H1 (cell line): ENCODE data around the gene PPP1R12C. TPM values are rescaled to one million over a fixed set of nuclear protein-coding genes. Genes with fewer than 3 reads are reported as not detected.

Experiments
- CTCF ChIA-PET: fragments of 300-600 bp; sonication (Branson Sonifier 250); formaldehyde crosslinking; loops from one replicate; lab custom pipeline; 2021; ENCODE audit not compliant: partially characterized antibody; lab: Charles Lee
- POLR2A ChIA-PET: fragments of 300-600 bp; sonication (Branson Sonifier 250); formaldehyde crosslinking; loops from one replicate; lab custom pipeline; 2021; ENCODE audit warnings: inconsistent platforms; ENCODE audit not compliant: partially characterized antibody; lab: Charles Lee
- DNase-seq, 2 experiments: peaks; one replicate each; pipeline versions ENCODE4 v3.0.0 to v3.0.0-alpha.2; 2010 to 2022; ENCODE audit warnings: low spot score in 2 of 2, low read depth in 1 of 2, mixed read lengths in 1 of 2
- FAIRE-seq: peaks from 2 replicates; lab custom pipeline; 2011; peaks lifted over from hg19 to GRCh38; lab: Jason Lieb, UNC
- H2AFZ ChIP-seq: 2 replicates; pipeline ENCODE4 v1.8.1; 2012; ENCODE audit warnings: low read length, inconsistent platforms
- H2AK5ac ChIP-seq: 2 replicates; pipeline ENCODE4 v1.6.1; 2013; ENCODE audit warnings: low read depth, low read length
- H2BK120ac ChIP-seq: replicated peaks from 2 replicates; pipeline ENCODE3; 2013; ENCODE audit warnings: low read depth, low read length, inconsistent platforms
- H2BK12ac ChIP-seq: 2 replicates; pipeline ENCODE4 v1.6.1; 2013; ENCODE audit warnings: low read depth, low read length
- H2BK15ac ChIP-seq: 2 replicates; pipeline ENCODE4 v1.6.1; 2013; ENCODE audit warnings: low read length
- H2BK20ac ChIP-seq: 2 replicates; pipeline ENCODE4 v1.6.1; 2013; ENCODE audit warnings: low read length
- H2BK5ac ChIP-seq: 2 replicates; pipeline ENCODE4 v1.6.1; 2013; ENCODE audit warnings: low read depth, low read length
- H3K14ac ChIP-seq: 2 replicates; pipeline ENCODE4 v1.6.1; 2013; ENCODE audit warnings: inconsistent platforms; ENCODE audit not compliant: insufficient read length
- H3K18ac ChIP-seq: 2 replicates; pipeline ENCODE4 v1.6.1; 2013; ENCODE audit warnings: low read length; ENCODE audit errors: extremely low read depth
- H3K23ac ChIP-seq: 2 replicates; pipeline ENCODE4 v1.6.1; 2013; ENCODE audit warnings: inconsistent platforms; ENCODE audit not compliant: insufficient read length
- H3K23me2 ChIP-seq: 2 replicates; pipeline ENCODE4 v1.6.1; 2013; ENCODE audit warnings: low read depth, low read length
- H3K27ac ChIP-seq: 2 replicates; pipeline ENCODE4 v1.6.1; 2011; ENCODE audit warnings: low read depth, low read length, inconsistent platforms
- H3K27me3 ChIP-seq, 4 experiments: replicated peaks in 1 of 4; 1 replicate in 1 of 4; 2 replicates in 3 of 4; pipeline versions ENCODE4 v1.6.1 to v1.8.1; 2011 to 2013; ENCODE audit warnings: low read length in 3 of 4, mild to moderate bottlenecking in 3 of 4, inconsistent platforms in 2 of 4, mixed read lengths in 2 of 4, moderate library complexity in 1 of 4; ENCODE audit not compliant: control insufficient read depth in 3 of 4, insufficient read depth in 3 of 4; ENCODE audit errors: extremely low read depth in 1 of 4
- H3K36me3 ChIP-seq, 4 experiments: 2 replicates each; pipeline versions ENCODE4 v1.6.1 to v1.8.1; 2011 to 2013; ENCODE audit warnings: mild to moderate bottlenecking in 4 of 4, low read length in 3 of 4, moderate library complexity in 2 of 4, control low read depth in 1 of 4, inconsistent platforms in 1 of 4; ENCODE audit not compliant: insufficient read depth in 4 of 4, control insufficient read depth in 2 of 4
- H3K4ac ChIP-seq: replicated peaks from 2 replicates; pipeline ENCODE3; 2013; ENCODE audit warnings: low read length, low read depth, mixed read lengths, inconsistent platforms; ENCODE audit not compliant: insufficient read length
- H3K4me1 ChIP-seq, 4 experiments: replicated peaks in 1 of 4; 1 replicate in 1 of 4; 2 replicates in 3 of 4; pipeline versions ENCODE4 v1.6.1 to v1.8.1; 2011 to 2013; ENCODE audit warnings: low read length in 3 of 4, inconsistent platforms in 2 of 4, mixed read lengths in 1 of 4; ENCODE audit not compliant: insufficient read depth in 4 of 4, control insufficient read depth in 3 of 4
- H3K4me2 ChIP-seq, 2 experiments: 2 replicates each; pipeline versions ENCODE4 v1.6.1 to v1.8.1; 2011 to 2013; ENCODE audit warnings: low read depth in 2 of 2, low read length in 2 of 2, control low read depth in 1 of 2, inconsistent platforms in 1 of 2, mild to moderate bottlenecking in 1 of 2; ENCODE audit not compliant: insufficient read depth in 1 of 2
- H3K4me3 ChIP-seq, 4 experiments: fragments of 200-600, 300-600 bp in 1 of 4; sonication (generic), shearing (Covaris generic), sonication (Bioruptor Twin) in 1 of 4; 2 replicates each; pipeline versions ENCODE4 v1.5.1 to v1.8.1; 2011 to 2016; ENCODE audit warnings: low read length in 4 of 4, low read depth in 3 of 4, control low read depth in 2 of 4, inconsistent platforms in 2 of 4, mild to moderate bottlenecking in 2 of 4, mixed read lengths in 1 of 4, moderate library complexity in 1 of 4; ENCODE audit not compliant: insufficient read depth in 2 of 4; ENCODE audit errors: extremely low read depth in 1 of 4
- H3K56ac ChIP-seq: replicated peaks from 2 replicates; pipeline ENCODE3; 2013; ENCODE audit warnings: low read depth, mild to moderate bottlenecking, mixed read lengths, low read length, inconsistent platforms; ENCODE audit not compliant: insufficient read length
- H3K79me1 ChIP-seq: 2 replicates; pipeline ENCODE4 v1.6.1; 2013; ENCODE audit warnings: low read depth, low read length, control low read depth
- H3K79me2 ChIP-seq, 2 experiments: 2 replicates each; pipeline versions ENCODE4 v1.6.1 to v1.8.1; 2012 to 2013; ENCODE audit warnings: low read length in 2 of 2, mild to moderate bottlenecking in 2 of 2, inconsistent platforms in 1 of 2; ENCODE audit not compliant: insufficient read depth in 2 of 2, control insufficient read depth in 1 of 2
- H3K9ac ChIP-seq, 4 experiments: replicated peaks in 1 of 4; 1 replicate in 1 of 4; 2 replicates in 3 of 4; pipeline versions ENCODE4 v1.6.1 to v1.8.1; 2011 to 2013; ENCODE audit warnings: low read depth in 3 of 4, low read length in 3 of 4, control low read depth in 2 of 4, mild to moderate bottlenecking in 2 of 4, moderate library complexity in 2 of 4, inconsistent platforms in 1 of 4; ENCODE audit errors: extremely low read depth in 1 of 4
- H3K9me3 ChIP-seq, 2 experiments: 2 replicates each; pipeline versions ENCODE4 v1.6.1 to v1.8.1; 2012 to 2013; ENCODE audit warnings: mild to moderate bottlenecking in 2 of 2, moderate library complexity in 2 of 2, control low read depth in 1 of 2, inconsistent platforms in 1 of 2, low read depth in 1 of 2, low read length in 1 of 2, mixed read lengths in 1 of 2; ENCODE audit not compliant: insufficient read depth in 2 of 2
- H4K20me1 ChIP-seq, 2 experiments: replicated peaks in 1 of 2; 2 replicates each; pipeline versions ENCODE3 to v1.8.1; 2011 to 2013; ENCODE audit warnings: inconsistent platforms in 2 of 2, low read length in 2 of 2, mild to moderate bottlenecking in 1 of 2; ENCODE audit not compliant: insufficient read depth in 2 of 2, control insufficient read depth in 1 of 2
- H4K5ac ChIP-seq: 2 replicates; pipeline ENCODE4 v1.6.1; 2013; ENCODE audit warnings: low read length, low read depth, mixed read lengths, inconsistent platforms; ENCODE audit not compliant: insufficient read length
- H4K8ac ChIP-seq: 2 replicates; pipeline ENCODE4 v1.8.0; 2013; ENCODE audit warnings: mild to moderate bottlenecking, moderate library complexity, low read length, inconsistent platforms; ENCODE audit not compliant: insufficient read depth; ENCODE audit errors: extremely low read depth
- H4K91ac ChIP-seq: replicated peaks from 2 replicates; pipeline ENCODE3; 2013; ENCODE audit warnings: low read length, mixed read lengths, inconsistent platforms; ENCODE audit not compliant: insufficient read length
- ASH2L ChIP-seq: fragments of 200-600, 300-600 bp; sonication (generic); IDR thresholded peaks from one replicate; pipeline ENCODE4 v1.7.1; 2017; ENCODE audit warnings: low read length
- BACH1 ChIP-seq: IDR thresholded peaks from 2 replicates; pipeline ENCODE4 v1.6.1; 2012; ENCODE audit warnings: low read length, improper control_type of control experiment
- CBX5 ChIP-seq: fragments of 300-800, 300-1000 bp; sonication (generic); IDR thresholded peaks from 2 replicates; pipeline ENCODE4 v1.7.1; 2016; ENCODE audit warnings: antibody characterized with exemption, low read length, low read depth
- GTF2F1 ChIP-seq: IDR thresholded peaks from 2 replicates; pipeline ENCODE4 v1.6.1; 2012; ENCODE audit warnings: low read depth, low read length, improper control_type of control experiment, borderline replicate concordance
- JUN ChIP-seq: IDR thresholded peaks from 2 replicates; pipeline ENCODE4 v1.6.1; 2011; ENCODE audit warnings: low read depth, mild to moderate bottlenecking, improper control_type of control experiment, low read length
- POU5F1 ChIP-seq: IDR thresholded peaks from 2 replicates; pipeline ENCODE4 v1.6.1; 2011; ENCODE audit warnings: low read depth, mild to moderate bottlenecking, low read length, moderate library complexity
- RXRA ChIP-seq: IDR thresholded peaks from 2 replicates; pipeline ENCODE4 v1.6.1; 2011; ENCODE audit warnings: low read depth, mild to moderate bottlenecking, low read length, moderate library complexity; ENCODE audit not compliant: insufficient read depth
- SAP30 ChIP-seq: fragments of 300-600 bp; sonication (generic); IDR thresholded peaks from 2 replicates; pipeline ENCODE4 v1.7.1; 2012; ENCODE audit warnings: low read length, moderate library complexity, mild to moderate bottlenecking, inconsistent platforms; ENCODE audit not compliant: insufficient read depth, insufficient replicate concordance
- SIN3A ChIP-seq, 2 experiments: IDR thresholded peaks in 1 of 2; conservative IDR thresholded peaks in 1 of 2; 2 replicates each; pipeline ENCODE4 v1.6.1; 2011 to 2012; ENCODE audit warnings: low read length in 2 of 2, improper control_type of control experiment in 1 of 2, low read depth in 1 of 2, mild to moderate bottlenecking in 1 of 2
- SIRT6 ChIP-seq: IDR thresholded peaks from one replicate; pipeline ENCODE4 v1.7.1; 2012; ENCODE audit warnings: low read length, inconsistent platforms
- TAF1 ChIP-seq: IDR thresholded peaks from 2 replicates; pipeline ENCODE4 v1.6.1; 2011; ENCODE audit warnings: mild to moderate bottlenecking, low read depth, low read length
- ZNF274 ChIP-seq: IDR thresholded peaks from 2 replicates; pipeline ENCODE4 v1.7.0; 2012; ENCODE audit warnings: low read length, borderline replicate concordance; ENCODE audit errors: extremely low read depth
- whole genome bisulfite sequencing, 2 experiments: shearing (Covaris generic) in 1 of 2; methylation state at CpG; one replicate each; pipeline versions ENCODE4 v1.1.6 to v1.1.7; 2013 to 2015; ENCODE audit warnings: low lambda C conversion rate in 2 of 2, mixed read lengths in 2 of 2, inconsistent platforms in 1 of 2, low coverage in 1 of 2, missing lambda C conversion rate in 1 of 2; ENCODE audit not compliant: insufficient replicate concordance in 2 of 2, insufficient coverage in 1 of 2, insufficient read length in 1 of 2; ENCODE audit errors: extremely low coverage in 1 of 2, missing lambda C conversion rate in 1 of 2; 5-methylcytosine and 5-hydroxymethylcytosine counted together
- polyA plus RNA-seq, 7 experiments: library from polyadenylated mRNA; depleted of rRNA in 3 of 7; stranded (reverse) in 5 of 7; unstranded in 2 of 7; fragments of >200 nt in 5 of 7; fragments of 200-250 nt in 2 of 7; gene quantifications; 1 replicate in 5 of 7; 2 replicates in 1 of 7; 4 replicates in 1 of 7; pipeline versions ENCODE4 v1.2.1 to v1.2.3, GENCODE V29; 2011 to 2013; ENCODE audit warnings: missing spikeins in 2 of 7, mixed read lengths in 2 of 7
- total RNA-seq: library from RNA; stranded (reverse); fragmentation: NEBNext Ultra II Directional; extraction: Animal tissue kit (Norgen Biotek cat#: 25700); gene quantifications from 2 replicates; pipeline ENCODE4 v1.2.1, GENCODE V29; 2021

The PPP1R12C gene
- total and polyA plus RNA-seq, 2 of the 8 experiments (the other 6 are each of a cell fraction or from before 2014, with no cell fraction given): 31.7 to 71.5 TPM

DNA sequence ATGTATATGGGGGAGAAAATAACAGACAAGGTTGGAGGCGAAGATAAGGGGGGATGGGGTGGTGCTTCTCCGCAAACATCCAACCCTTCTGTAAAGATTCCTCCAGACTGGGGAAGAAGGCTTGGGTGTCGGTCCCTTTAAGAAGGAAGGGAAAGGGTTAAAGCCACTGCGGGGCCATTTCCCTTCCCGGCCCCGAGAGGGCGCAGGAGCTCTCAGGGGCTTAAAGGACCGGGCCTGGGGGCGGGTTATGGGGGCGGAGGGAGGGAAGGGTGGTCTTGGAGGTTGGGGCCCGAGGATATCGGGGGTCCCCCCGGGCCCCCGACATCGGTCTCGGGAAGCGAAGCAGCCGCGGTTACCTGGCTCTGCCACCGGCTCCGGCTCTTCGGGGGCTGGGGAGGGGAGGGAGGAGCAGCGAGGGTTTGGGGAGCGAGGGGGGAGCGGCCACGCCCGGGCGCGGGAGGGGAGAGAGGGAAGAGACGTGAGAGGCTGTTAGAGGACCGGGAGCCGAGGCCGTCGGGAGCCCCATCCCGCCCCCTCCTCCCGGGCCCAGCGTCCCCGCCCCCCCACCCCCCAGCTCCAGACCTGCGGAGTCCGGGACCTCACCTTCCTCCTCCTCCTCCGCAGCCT lies 28.8 kb upstream of the PPP1R12C start:
- H3K27me3 ChIP-seq: no peaks in the 10 kb centered on the region
- peak overlapping the region; percentile 87; the same call in 1 of the 2 replicates for H2BK5ac ChIP-seq
- H2BK15ac ChIP-seq: no peak overlapping the region
- no peak overlapping the region; the same call in 1 of the 2 replicates for H4K8ac ChIP-seq
- H4K5ac ChIP-seq: peak overlapping the region; percentile 91
- no peaks in the 10 kb centered on the region for H4K20me1 ChIP-seq
- POLR2A ChIA-PET: interaction anchor here (0.5 to 2.9 kb wide), 22 partner anchors 10 to 453 kb away, joined by 3 to 19 read pairs (median 4); partner anchors contain the start of genes FIZ1, HSPBP1, PPP1R12C and PPP6R1
- H3K14ac ChIP-seq: no peak overlapping the region
- H3K56ac ChIP-seq: no peak overlapping the region
- H3K4ac ChIP-seq: peak overlapping the region; percentile 66
- H2BK20ac ChIP-seq: no peak overlapping the region
- H3K23me2 ChIP-seq: peaks cover 7% of the 10 kb centered on the region; the same call in 1 of the 2 replicates
- H3K36me3 ChIP-seq: peaks cover 0 to 5% (median 0%) of the 10 kb centered on the region in 4 experiments; a peak in 1 of 8 replicates
- H2BK12ac ChIP-seq: peak overlapping the region; percentile 60; the same call in 1 of the 2 replicates
- FAIRE-seq (peak; percentile 36), DNase-seq (peak in 1 of 2 experiments; percentile 80)
- H3K4me1 ChIP-seq: peaks cover 6 to 24% (median 13%) of the 10 kb centered on the region in 4 experiments
- no peak overlapping the region for H2AFZ ChIP-seq
- H2AK5ac ChIP-seq: no peak overlapping the region
- no peaks in the 10 kb centered on the region for H3K79me2 ChIP-seq
- 25% methylated on average over 2 of the region's 41 CpGs; no CpG with 5 or more reads in 1 of the 2 experiments for WGBS, 2 experiments
- peak overlapping the region; percentile 71; the same call in 1 of the 2 replicates for H3K18ac ChIP-seq
- H3K9ac ChIP-seq: peak overlapping the region in 1 of 4 experiments; percentile 38; a peak in 1 of 7 replicates
- H3K9me3 ChIP-seq: no peaks in the 10 kb centered on the region
- peak overlapping the region; percentile 98 for H4K91ac ChIP-seq
- H2BK120ac ChIP-seq: no peak overlapping the region
- CTCF ChIA-PET: interaction anchor here (0.6 to 3.4 kb wide), 19 partner anchors 10 to 486 kb away, joined by 3 to 40 read pairs (median 4); partner anchors contain the start of genes DNAAF3, GARIN5B, PPP1R12C and TNNI3
- H3K79me1 ChIP-seq: no peaks in the 10 kb centered on the region
- H3K23ac ChIP-seq: no peak overlapping the region
- H3K4me3 ChIP-seq: peak overlapping the region; percentile 53 to 83 (median 60)
- H3K27ac ChIP-seq: no peak overlapping the region
- peak overlapping the region; percentile 68 to 70 for H3K4me2 ChIP-seq
- no peak for TF ChIP-seq SIN3A (conservative IDR thresholded peaks at IDR 0.05 in 1 of 2, IDR thresholded peaks at IDR 0.05 in 1 of 2; ENCODE audit: low read depth in 1 of 2, low read length in 2 of 2)
- no peak for TF ChIP-seq SIRT6
- peak; percentile 47 for TF ChIP-seq ASH2L
- no peak for TF ChIP-seq TAF1
- TF ChIP-seq BACH1: no peak
- no peak for TF ChIP-seq RXRA
- TF ChIP-seq SAP30: no peak
- no peak for TF ChIP-seq POU5F1
- no peak for TF ChIP-seq GTF2F1
- TF ChIP-seq CBX5: no peak
- no peak for TF ChIP-seq JUN
- TF ChIP-seq ZNF274: no peak
